ENCODE measurements around the gene WDR5. TPM values are rescaled to one million over a fixed set of nuclear protein-coding genes. Genes with fewer than 3 reads are reported as not detected.

The WDR5 gene
- total and polyA plus RNA-seq, 2 donors (not counting 1 experiment from before 2014, with no cell fraction given): 15.5 to 26.0 TPM

DNA sequence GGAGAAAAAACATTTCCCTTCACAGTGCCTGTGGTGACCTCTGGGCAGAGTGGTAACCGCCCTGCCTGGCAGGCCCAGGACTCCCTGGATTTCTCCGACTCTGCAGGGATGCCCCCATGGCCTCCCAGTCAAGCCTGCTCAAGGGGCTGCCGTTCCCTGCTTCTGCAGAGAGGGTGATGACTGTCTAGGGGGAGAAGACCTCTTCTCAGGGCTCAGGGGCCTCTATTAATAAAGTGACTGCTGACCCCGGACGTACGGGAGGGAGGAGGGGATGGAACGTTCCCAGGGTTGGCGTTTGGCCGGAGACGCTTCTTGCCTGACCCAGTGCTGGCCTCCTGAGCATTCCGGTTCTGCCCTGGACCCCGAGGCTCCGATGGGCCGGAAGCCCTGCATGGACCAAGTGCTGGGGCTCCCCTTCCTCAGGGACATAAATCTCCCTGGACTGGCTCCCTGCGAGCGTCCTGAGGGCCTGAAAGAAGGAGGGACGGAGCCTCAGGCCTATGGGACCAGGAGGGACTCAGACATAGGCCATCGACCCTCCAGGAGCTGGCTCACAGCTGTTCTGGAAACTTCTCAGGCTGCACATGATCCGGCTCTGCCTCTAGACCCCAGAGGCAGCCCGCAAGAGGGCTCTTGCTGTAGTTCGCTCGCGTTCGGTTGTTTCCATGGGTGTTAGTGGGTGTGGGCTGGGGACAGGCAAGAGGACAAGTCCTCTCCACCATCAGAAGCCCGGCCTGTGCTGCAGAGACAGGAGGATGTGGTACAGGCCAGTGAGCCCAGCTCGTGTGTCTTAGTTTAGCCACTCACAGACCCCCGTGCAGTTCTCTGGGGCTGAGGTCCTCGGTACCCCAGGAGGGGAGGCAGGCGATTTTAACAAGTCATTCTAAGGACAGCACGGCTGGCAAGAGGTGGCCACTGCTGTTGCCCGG, 36.6 kb downstream of the WDR5 start:
- Histone ChIP-seq H3K4me2 (ENCODE audit: extremely low read depth, insufficient read depth, low read length) (no peak overlapping the region), H3K36me3 (ENCODE audit: control insufficient read depth, insufficient read depth, low read length) (no peaks in the 10 kb centered on the region), H3K79me2 (ENCODE audit: control insufficient read depth, insufficient read depth, low read length) (no peaks in the 10 kb centered on the region), H3K9me3 (ENCODE audit: control insufficient read depth, insufficient read depth, low read depth, low read length) (no peaks in the 10 kb centered on the region), H3K27me3 (ENCODE audit: control insufficient read depth, insufficient read depth, low read length) (peaks cover 3% of the 10 kb centered on the region), H3K9ac (ENCODE audit: insufficient read depth, low read length) (no peak overlapping the region), H2AFZ (ENCODE audit: low read length) (no peak overlapping the region), H3K4me3 (replicated peaks in 1 of 4; ENCODE audit: control extremely low read depth in 1 of 4, insufficient read depth in 1 of 4, low read depth in 3 of 4, low read length in 4 of 4) (no peak overlapping the region), H3K4me1 (ENCODE audit: control insufficient read depth, extremely low read depth, insufficient read depth, low read length) (peaks cover 9% of the 10 kb centered on the region), H4K20me1 (ENCODE audit: control insufficient read depth, extremely low read depth, insufficient read depth, low read length) (no peaks in the 10 kb centered on the region), H3K27ac (ENCODE audit: insufficient read depth, low read length) (no peak overlapping the region)
- TF ChIP-seq EZH2 (IDR thresholded peaks at IDR 0.05; ENCODE audit: low read length, missing control alignments): no peak
- TF ChIP-seq, protein P1, sequence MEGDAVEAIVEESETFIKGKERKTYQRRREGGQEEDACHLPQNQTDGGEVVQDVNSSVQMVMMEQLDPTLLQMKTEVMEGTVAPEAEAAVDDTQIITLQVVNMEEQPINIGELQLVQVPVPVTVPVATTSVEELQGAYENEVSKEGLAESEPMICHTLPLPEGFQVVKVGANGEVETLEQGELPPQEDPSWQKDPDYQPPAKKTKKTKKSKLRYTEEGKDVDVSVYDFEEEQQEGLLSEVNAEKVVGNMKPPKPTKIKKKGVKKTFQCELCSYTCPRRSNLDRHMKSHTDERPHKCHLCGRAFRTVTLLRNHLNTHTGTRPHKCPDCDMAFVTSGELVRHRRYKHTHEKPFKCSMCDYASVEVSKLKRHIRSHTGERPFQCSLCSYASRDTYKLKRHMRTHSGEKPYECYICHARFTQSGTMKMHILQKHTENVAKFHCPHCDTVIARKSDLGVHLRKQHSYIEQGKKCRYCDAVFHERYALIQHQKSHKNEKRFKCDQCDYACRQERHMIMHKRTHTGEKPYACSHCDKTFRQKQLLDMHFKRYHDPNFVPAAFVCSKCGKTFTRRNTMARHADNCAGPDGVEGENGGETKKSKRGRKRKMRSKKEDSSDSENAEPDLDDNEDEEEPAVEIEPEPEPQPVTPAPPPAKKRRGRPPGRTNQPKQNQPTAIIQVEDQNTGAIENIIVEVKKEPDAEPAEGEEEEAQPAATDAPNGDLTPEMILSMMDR (conservative IDR thresholded peaks at IDR 0.05 in 1 of 2, IDR thresholded peaks at IDR 0.05 in 1 of 2; ENCODE audit: low read depth in 1 of 2, low read length in 2 of 2): no peak
- no peak for DNase-seq (ENCODE audit: low read depth in 2 of 2)

DNA sequence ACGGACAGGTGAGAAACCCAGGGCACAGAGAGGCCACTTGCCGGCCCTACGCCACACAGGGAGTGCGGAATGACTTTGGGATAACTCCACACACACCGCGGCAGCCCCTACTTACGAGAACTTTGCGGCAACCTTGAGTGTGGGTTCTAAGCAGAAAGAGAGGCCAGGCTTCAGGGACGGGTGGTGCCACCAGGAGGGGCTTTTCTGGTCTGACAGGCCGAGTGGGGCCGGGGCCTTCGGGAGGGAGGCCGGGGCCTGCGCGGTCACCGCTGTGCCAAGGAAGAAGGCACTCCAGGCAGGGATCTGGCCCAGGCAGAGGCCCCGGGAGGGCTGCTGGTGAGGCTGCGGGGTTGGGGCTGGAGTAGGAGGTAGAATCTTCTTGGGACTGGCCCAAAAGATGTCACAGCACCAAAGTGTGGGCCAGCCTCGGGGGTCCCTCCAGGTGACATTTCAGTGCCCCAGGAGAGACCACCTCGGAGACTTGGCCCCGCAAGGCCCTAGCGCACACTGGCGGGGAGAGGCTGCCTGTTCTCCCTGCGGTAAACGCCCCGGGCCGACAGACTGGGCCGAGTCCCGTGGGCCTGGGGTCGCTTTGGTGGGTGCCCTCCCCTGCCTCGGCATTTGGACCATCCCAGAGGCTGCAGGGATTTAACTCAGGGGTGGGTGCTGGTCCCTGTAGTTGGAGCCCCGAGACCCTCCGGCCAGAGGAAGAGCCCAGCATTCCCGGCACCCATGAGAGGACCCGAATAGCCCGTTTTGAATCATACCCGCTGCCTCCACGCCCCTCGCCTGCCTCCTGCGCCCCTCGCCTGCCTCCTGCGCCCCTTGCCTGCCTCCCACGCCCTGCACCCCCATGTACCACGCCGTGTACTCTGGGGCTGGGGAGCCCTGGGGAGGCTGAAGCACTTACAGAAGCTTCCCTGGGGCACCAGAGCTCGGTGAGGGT, 37.5 kb downstream of the WDR5 start:
- no peak for TF ChIP-seq EZH2 (IDR thresholded peaks at IDR 0.05; ENCODE audit: low read length, missing control alignments)
- TF ChIP-seq, protein P1 (conservative IDR thresholded peaks at IDR 0.05 in 1 of 2, IDR thresholded peaks at IDR 0.05 in 1 of 2; ENCODE audit: low read depth in 1 of 2, low read length in 2 of 2): no peak
- no peak for DNase-seq (ENCODE audit: low read depth in 2 of 2)
- H3K9me3 ChIP-seq (ENCODE audit: control insufficient read depth, insufficient read depth, low read depth, low read length): no peaks in the 10 kb centered on the region
- no peak overlapping the region for H2AFZ ChIP-seq (ENCODE audit: low read length)
- no peak overlapping the region for H3K27ac ChIP-seq (ENCODE audit: insufficient read depth, low read length)
- H3K27me3 ChIP-seq (ENCODE audit: control insufficient read depth, insufficient read depth, low read length): peaks cover 3% of the 10 kb centered on the region
- no peaks in the 10 kb centered on the region for H3K79me2 ChIP-seq (ENCODE audit: control insufficient read depth, insufficient read depth, low read length)
- no peak overlapping the region for H3K4me3 ChIP-seq (replicated peaks in 1 of 4; ENCODE audit: control extremely low read depth in 1 of 4, insufficient read depth in 1 of 4, low read depth in 3 of 4, low read length in 4 of 4)
- H3K9ac ChIP-seq (ENCODE audit: insufficient read depth, low read length): no peak overlapping the region
- no peaks in the 10 kb centered on the region for H4K20me1 ChIP-seq (ENCODE audit: control insufficient read depth, extremely low read depth, insufficient read depth, low read length)
- H3K4me2 ChIP-seq (ENCODE audit: extremely low read depth, insufficient read depth, low read length): no peak overlapping the region
- H3K36me3 ChIP-seq (ENCODE audit: control insufficient read depth, insufficient read depth, low read length): no peaks in the 10 kb centered on the region
- H3K4me1 ChIP-seq (ENCODE audit: control insufficient read depth, extremely low read depth, insufficient read depth, low read length): peaks cover 8% of the 10 kb centered on the region

DNA sequence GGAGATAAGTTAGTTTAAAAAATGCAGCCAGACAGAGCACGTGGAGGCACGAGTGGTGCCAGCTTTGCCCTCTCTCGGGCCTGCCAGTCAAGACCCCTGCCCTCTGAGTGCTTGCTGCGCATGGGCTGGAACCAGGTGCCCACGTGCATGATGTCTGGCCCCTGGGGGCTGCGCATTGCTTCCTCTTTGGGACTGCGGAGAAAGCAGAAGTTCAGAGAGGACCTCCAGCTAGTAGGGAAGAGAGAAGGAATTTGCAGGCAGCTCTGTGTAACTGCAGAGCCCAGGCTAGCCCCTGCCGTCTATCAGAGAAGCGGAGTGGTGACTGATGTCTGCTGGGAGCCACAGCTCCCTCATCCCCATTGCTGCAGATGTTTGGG, 38.2 kb downstream of the WDR5 start:
- H2AFZ ChIP-seq (ENCODE audit: low read length): no peak overlapping the region
- no peaks in the 10 kb centered on the region for H3K79me2 ChIP-seq (ENCODE audit: control insufficient read depth, insufficient read depth, low read length)
- H3K4me2 ChIP-seq (ENCODE audit: extremely low read depth, insufficient read depth, low read length): no peak overlapping the region
- H3K27me3 ChIP-seq (ENCODE audit: control insufficient read depth, insufficient read depth, low read length): peaks cover 8% of the 10 kb centered on the region
- no peaks in the 10 kb centered on the region for H3K36me3 ChIP-seq (ENCODE audit: control insufficient read depth, insufficient read depth, low read length)
- peaks cover 11% of the 10 kb centered on the region for H3K4me1 ChIP-seq (ENCODE audit: control insufficient read depth, extremely low read depth, insufficient read depth, low read length)
- TF ChIP-seq EZH2 (IDR thresholded peaks at IDR 0.05; ENCODE audit: low read length, missing control alignments): no peak
- TF ChIP-seq, protein P1 (conservative IDR thresholded peaks at IDR 0.05 in 1 of 2, IDR thresholded peaks at IDR 0.05 in 1 of 2; ENCODE audit: low read depth in 1 of 2, low read length in 2 of 2): no peak
- no peak overlapping the region for H3K27ac ChIP-seq (ENCODE audit: insufficient read depth, low read length)
- no peak for DNase-seq (ENCODE audit: low read depth in 2 of 2)
- H3K9me3 ChIP-seq (ENCODE audit: control insufficient read depth, insufficient read depth, low read depth, low read length): no peaks in the 10 kb centered on the region
- H3K4me3 ChIP-seq (replicated peaks in 1 of 4; ENCODE audit: control extremely low read depth in 1 of 4, insufficient read depth in 1 of 4, low read depth in 3 of 4, low read length in 4 of 4): no peak overlapping the region
- H3K9ac ChIP-seq (ENCODE audit: insufficient read depth, low read length): no peak overlapping the region
- no peaks in the 10 kb centered on the region for H4K20me1 ChIP-seq (ENCODE audit: control insufficient read depth, extremely low read depth, insufficient read depth, low read length)
